22Rv1 (cell line): ENCODE results near the gene VASH2.

Experiments used
- ZFX ChIP-seq: fragments of 450-650 bp; IDR thresholded peaks from 2 replicates; pipeline ENCODE4 v1.6.1; 2017; ENCODE audit warnings: antibody characterized with exemption, borderline replicate concordance
- TF ChIP-seq, protein P1 (sequence below): fragments of 450-650 bp; IDR thresholded peaks from 2 replicates; pipeline ENCODE4 v1.5.1; 2017; ENCODE audit warnings: mild to moderate bottlenecking

DNA sequence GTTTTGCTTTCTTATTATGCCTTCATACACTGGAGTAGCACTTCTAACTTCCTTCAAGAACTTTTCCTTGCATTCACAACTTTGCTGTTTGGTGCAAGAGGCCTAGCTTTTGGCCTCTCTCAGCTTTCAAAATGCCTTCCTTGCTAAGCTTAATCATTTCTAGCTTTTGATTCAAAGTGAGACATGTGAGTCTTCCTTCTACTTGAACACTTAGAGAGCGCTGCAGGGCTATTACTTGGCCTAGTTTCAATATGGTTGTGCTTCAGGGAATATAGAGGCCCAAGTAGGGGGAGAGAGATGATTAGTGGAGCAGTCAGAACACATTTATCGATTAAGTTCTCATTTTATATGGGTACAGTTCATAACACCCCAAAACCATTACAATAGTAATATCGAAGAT lies 52.9 kb downstream of the VASH2 start:
- TF ChIP-seq, protein P1, sequence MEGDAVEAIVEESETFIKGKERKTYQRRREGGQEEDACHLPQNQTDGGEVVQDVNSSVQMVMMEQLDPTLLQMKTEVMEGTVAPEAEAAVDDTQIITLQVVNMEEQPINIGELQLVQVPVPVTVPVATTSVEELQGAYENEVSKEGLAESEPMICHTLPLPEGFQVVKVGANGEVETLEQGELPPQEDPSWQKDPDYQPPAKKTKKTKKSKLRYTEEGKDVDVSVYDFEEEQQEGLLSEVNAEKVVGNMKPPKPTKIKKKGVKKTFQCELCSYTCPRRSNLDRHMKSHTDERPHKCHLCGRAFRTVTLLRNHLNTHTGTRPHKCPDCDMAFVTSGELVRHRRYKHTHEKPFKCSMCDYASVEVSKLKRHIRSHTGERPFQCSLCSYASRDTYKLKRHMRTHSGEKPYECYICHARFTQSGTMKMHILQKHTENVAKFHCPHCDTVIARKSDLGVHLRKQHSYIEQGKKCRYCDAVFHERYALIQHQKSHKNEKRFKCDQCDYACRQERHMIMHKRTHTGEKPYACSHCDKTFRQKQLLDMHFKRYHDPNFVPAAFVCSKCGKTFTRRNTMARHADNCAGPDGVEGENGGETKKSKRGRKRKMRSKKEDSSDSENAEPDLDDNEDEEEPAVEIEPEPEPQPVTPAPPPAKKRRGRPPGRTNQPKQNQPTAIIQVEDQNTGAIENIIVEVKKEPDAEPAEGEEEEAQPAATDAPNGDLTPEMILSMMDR, result no peak
- no peak for TF ChIP-seq ZFX
